T-helper 1 cell treated with Interleukin-12 subunit alpha and Interleukin-12 subunit beta and Interleukin-4 antibody, amounts not matched to agents 30 μg/mL and 1 μg/mL, for 36 hours (primary cell): ENCODE measurements around the gene RFX4.

ENCODE experiments used
- H3K27ac Mint-ChIP-seq: one replicate; pipeline ENCODE4 v1.8.0; 2021; ENCODE audit warnings: mild to moderate bottlenecking, mixed read lengths
- H3K27me3 Mint-ChIP-seq: one replicate; pipeline ENCODE4 v1.8.0; 2021; ENCODE audit warnings: low read depth, mixed read lengths
- H3K36me3 Mint-ChIP-seq: one replicate; pipeline ENCODE4 v1.8.0; 2021; ENCODE audit warnings: low read depth, mixed read lengths
- H3K4me1 Mint-ChIP-seq: one replicate; pipeline ENCODE4 v1.8.0; 2021; ENCODE audit warnings: low read depth, mixed read lengths
- H3K4me3 Mint-ChIP-seq: one replicate; pipeline ENCODE4 v1.8.0; 2021; ENCODE audit warnings: mild to moderate bottlenecking, moderate library complexity, mixed read lengths
- H3K9me3 Mint-ChIP-seq: one replicate; pipeline ENCODE4 v1.8.0; 2021; ENCODE audit warnings: mixed read lengths

Gene RFX4

GRCh38 chr12:106648736-106649135 lies 65.9 kb downstream of the RFX4 start:
- no peaks in the 10 kb centered on the region for H3K4me1 Mint-ChIP-seq
- H3K36me3 Mint-ChIP-seq: no peaks in the 10 kb centered on the region

GRCh38 chr12:106651552-106651951 lies 68.7 kb downstream of the RFX4 start:
- no peaks in the 10 kb centered on the region for H3K4me1 Mint-ChIP-seq
- peaks cover 3% of the 10 kb centered on the region for H3K27me3 Mint-ChIP-seq
- no peak overlapping the region for H3K4me3 Mint-ChIP-seq
- H3K36me3 Mint-ChIP-seq: no peaks in the 10 kb centered on the region
- H3K9me3 Mint-ChIP-seq: no peaks in the 10 kb centered on the region
- no peak overlapping the region for H3K27ac Mint-ChIP-seq

More at GRCh38 chr12:106648736-106649135, 65.9 kb downstream of the RFX4 start:
- Mint-ChIP-seq H3K9me3 (no peaks in the 10 kb centered on the region), H3K27me3 (peaks cover 3% of the 10 kb centered on the region), H3K4me3 (no peak overlapping the region), H3K27ac (no peak overlapping the region)

GRCh38 chr12:106652510-106653015 lies 69.8 kb downstream of the RFX4 start:
- H3K9me3 Mint-ChIP-seq: no peaks in the 10 kb centered on the region
- H3K4me3 Mint-ChIP-seq: no peak overlapping the region
- H3K36me3 Mint-ChIP-seq: no peaks in the 10 kb centered on the region
- H3K27me3 Mint-ChIP-seq: peaks cover 3% of the 10 kb centered on the region
- no peak overlapping the region for H3K27ac Mint-ChIP-seq
- no peaks in the 10 kb centered on the region for H3K4me1 Mint-ChIP-seq

- H3K27me3 Mint-ChIP-seq: no peaks in the 10 kb centered on the region
- no peaks in the 10 kb centered on the region for H3K9me3 Mint-ChIP-seq
- H3K36me3 Mint-ChIP-seq: no peaks in the 10 kb centered on the region
- no peaks in the 10 kb centered on the region for H3K4me1 Mint-ChIP-seq
- H3K27ac Mint-ChIP-seq: no peak overlapping the region
- no peak overlapping the region for H3K4me3 Mint-ChIP-seq
Observed at GRCh38 chr12:106655577-106655976, 72.8 kb downstream of the RFX4 start.

GRCh38 chr12:106657488-106657887 lies 74.7 kb downstream of the RFX4 start:
- Mint-ChIP-seq H3K27ac (no peak overlapping the region), H3K9me3 (peaks cover 2% of the 10 kb centered on the region), H3K36me3 (no peaks in the 10 kb centered on the region), H3K27me3 (no peaks in the 10 kb centered on the region), H3K4me3 (no peak overlapping the region), H3K4me1 (no peaks in the 10 kb centered on the region)

GRCh38 chr12:106663385-106663784 lies 80.6 kb downstream of the RFX4 start:
- no peak overlapping the region for H3K27ac Mint-ChIP-seq
- no peak overlapping the region for H3K4me3 Mint-ChIP-seq
- no peaks in the 10 kb centered on the region for H3K36me3 Mint-ChIP-seq
- no peaks in the 10 kb centered on the region for H3K4me1 Mint-ChIP-seq
- peaks cover 14% of the 10 kb centered on the region for H3K27me3 Mint-ChIP-seq
- peaks cover 24% of the 10 kb centered on the region for H3K9me3 Mint-ChIP-seq

- Mint-ChIP-seq H3K27ac (no peak overlapping the region), H3K27me3 (peaks cover 42% of the 10 kb centered on the region), H3K9me3 (peaks cover 9% of the 10 kb centered on the region), H3K4me3 (no peak overlapping the region), H3K36me3 (no peaks in the 10 kb centered on the region), H3K4me1 (no peaks in the 10 kb centered on the region)
Observed at GRCh38 chr12:106669216-106669615, 86.4 kb downstream of the RFX4 start.

- Mint-ChIP-seq H3K4me1 (no peaks in the 10 kb centered on the region), H3K27me3 (peaks cover 46% of the 10 kb centered on the region), H3K4me3 (no peak overlapping the region), H3K36me3 (no peaks in the 10 kb centered on the region), H3K9me3 (no peaks in the 10 kb centered on the region), H3K27ac (no peak overlapping the region)
Observed at GRCh38 chr12:106670131-106670530, 87.3 kb downstream of the RFX4 start.

- Mint-ChIP-seq H3K4me3 (no peak overlapping the region), H3K4me1 (no peaks in the 10 kb centered on the region), H3K27me3 (peaks cover 41% of the 10 kb centered on the region), H3K9me3 (no peaks in the 10 kb centered on the region), H3K36me3 (no peaks in the 10 kb centered on the region), H3K27ac (no peak overlapping the region)
Observed at GRCh38 chr12:106671840-106672239, 89.0 kb downstream of the RFX4 start.

- Mint-ChIP-seq H3K4me1 (no peaks in the 10 kb centered on the region), H3K36me3 (no peaks in the 10 kb centered on the region)
Observed at GRCh38 chr12:106672314-106673025, 89.7 kb downstream of the RFX4 start.

GRCh38 chr12:106673141-106673540 lies 90.3 kb downstream of the RFX4 start:
- no peaks in the 10 kb centered on the region for H3K4me1 Mint-ChIP-seq
- peaks cover 41% of the 10 kb centered on the region for H3K27me3 Mint-ChIP-seq
- H3K36me3 Mint-ChIP-seq: no peaks in the 10 kb centered on the region
- no peak overlapping the region for H3K4me3 Mint-ChIP-seq
- no peaks in the 10 kb centered on the region for H3K9me3 Mint-ChIP-seq
- no peak overlapping the region for H3K27ac Mint-ChIP-seq

More at GRCh38 chr12:106672314-106673025, 89.7 kb downstream of the RFX4 start:
- peaks cover 44% of the 10 kb centered on the region for H3K27me3 Mint-ChIP-seq
- H3K27ac Mint-ChIP-seq: no peak overlapping the region
- no peak overlapping the region for H3K4me3 Mint-ChIP-seq
- no peaks in the 10 kb centered on the region for H3K9me3 Mint-ChIP-seq

GRCh38 chr12:106675651-106676435 lies 93.0 kb downstream of the RFX4 start:
- Mint-ChIP-seq H3K36me3 (no peaks in the 10 kb centered on the region), H3K27me3 (peaks cover 35% of the 10 kb centered on the region), H3K27ac (no peak overlapping the region), H3K9me3 (no peaks in the 10 kb centered on the region), H3K4me3 (no peak overlapping the region), H3K4me1 (no peaks in the 10 kb centered on the region)

GRCh38 chr12:106679574-106679973 lies 96.8 kb downstream of the RFX4 start:
- H3K9me3 Mint-ChIP-seq: no peaks in the 10 kb centered on the region

GRCh38 chr12:106680280-106680679 lies 97.5 kb downstream of the RFX4 start:
- H3K4me1 Mint-ChIP-seq: no peaks in the 10 kb centered on the region
- peaks cover 8% of the 10 kb centered on the region for H3K27me3 Mint-ChIP-seq
- H3K4me3 Mint-ChIP-seq: no peak overlapping the region
- no peak overlapping the region for H3K27ac Mint-ChIP-seq
- H3K36me3 Mint-ChIP-seq: no peaks in the 10 kb centered on the region
- H3K9me3 Mint-ChIP-seq: no peaks in the 10 kb centered on the region

More at GRCh38 chr12:106679574-106679973, 96.8 kb downstream of the RFX4 start:
- H3K27me3 Mint-ChIP-seq: peaks cover 11% of the 10 kb centered on the region
- H3K36me3 Mint-ChIP-seq: no peaks in the 10 kb centered on the region
- no peak overlapping the region for H3K27ac Mint-ChIP-seq
- H3K4me1 Mint-ChIP-seq: no peaks in the 10 kb centered on the region
- no peak overlapping the region for H3K4me3 Mint-ChIP-seq

GRCh38 chr12:106681210-106681609 lies 98.4 kb downstream of the RFX4 start:
- H3K36me3 Mint-ChIP-seq: no peaks in the 10 kb centered on the region
- H3K9me3 Mint-ChIP-seq: no peaks in the 10 kb centered on the region
- no peak overlapping the region for H3K27ac Mint-ChIP-seq
- H3K27me3 Mint-ChIP-seq: peaks cover 8% of the 10 kb centered on the region
- H3K4me3 Mint-ChIP-seq: no peak overlapping the region
- no peaks in the 10 kb centered on the region for H3K4me1 Mint-ChIP-seq
